Measurements from ENCODE around the gene SOCS3.
"Not testable (repeated sequence)": the region's sequence is repeated elsewhere in the genome, so short reads cannot be mapped to it uniquely, and the experiment has no call there.

Gene SOCS3

DNA sequence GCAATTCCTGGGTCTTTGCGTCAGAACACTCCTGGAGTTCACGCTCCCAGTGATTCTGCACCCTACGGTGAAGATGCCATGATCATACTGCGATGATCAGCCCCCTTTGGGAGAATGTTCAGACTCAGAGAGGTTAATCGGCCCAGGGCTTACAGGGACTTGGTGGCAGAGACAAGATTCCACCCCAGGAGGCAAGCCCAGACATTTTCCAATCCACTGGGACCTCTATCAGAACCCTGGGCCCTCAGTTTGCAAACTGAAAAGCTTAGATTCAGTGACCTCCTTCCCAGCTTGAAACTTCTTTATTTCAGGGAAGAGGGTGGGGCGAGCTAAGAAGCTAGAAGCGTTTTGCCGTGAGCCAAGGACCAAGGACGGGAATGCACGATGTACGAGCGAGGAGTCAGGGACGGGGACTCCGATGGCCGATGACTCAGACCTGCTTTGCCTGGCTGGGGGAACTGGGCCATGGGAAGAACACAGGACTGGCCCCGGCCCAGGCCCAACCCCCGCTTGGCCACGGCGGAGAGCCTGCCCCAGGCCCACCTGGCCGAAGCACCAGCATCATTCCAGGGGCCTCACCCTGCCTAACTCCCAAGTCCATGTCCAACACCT, 34.7 kb downstream of the SOCS3 start:
- DNase-seq = no peak

DNA sequence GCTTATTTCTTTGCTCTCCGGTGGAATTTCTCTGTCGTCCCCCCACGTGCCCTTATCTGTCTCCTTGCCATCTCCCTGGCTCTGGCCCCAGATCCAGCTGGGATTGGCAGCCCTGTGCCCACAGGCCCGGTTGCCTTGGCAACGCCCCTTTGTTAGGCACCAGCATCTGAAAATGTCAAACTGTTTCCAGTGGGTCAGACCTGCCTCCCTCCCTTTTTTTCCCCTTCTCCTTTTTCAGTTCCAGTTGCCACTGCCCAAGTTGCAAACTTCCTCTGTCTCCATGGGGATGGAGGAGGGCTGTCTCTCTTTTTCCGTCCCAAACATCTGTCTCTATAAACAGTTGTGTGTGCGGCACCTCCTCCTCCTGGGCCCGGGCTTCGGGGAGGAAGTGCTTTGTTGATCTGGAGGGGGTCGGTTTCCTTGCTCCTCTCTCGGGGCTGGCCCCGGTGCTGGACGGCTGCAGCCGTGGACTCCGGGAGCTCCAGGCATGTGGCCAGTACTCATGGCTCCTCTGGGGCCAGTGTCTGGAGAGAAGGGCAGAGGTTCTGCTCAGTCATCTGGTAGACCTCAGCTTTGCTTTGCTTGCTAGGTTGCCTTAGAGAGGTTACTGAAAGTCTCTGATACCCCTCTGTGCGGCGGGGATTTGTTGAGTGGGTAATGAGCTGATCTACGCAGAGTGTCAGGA, 35.3 kb downstream of the SOCS3 start:
- DNase-seq = peak; percentile 64

DNA sequence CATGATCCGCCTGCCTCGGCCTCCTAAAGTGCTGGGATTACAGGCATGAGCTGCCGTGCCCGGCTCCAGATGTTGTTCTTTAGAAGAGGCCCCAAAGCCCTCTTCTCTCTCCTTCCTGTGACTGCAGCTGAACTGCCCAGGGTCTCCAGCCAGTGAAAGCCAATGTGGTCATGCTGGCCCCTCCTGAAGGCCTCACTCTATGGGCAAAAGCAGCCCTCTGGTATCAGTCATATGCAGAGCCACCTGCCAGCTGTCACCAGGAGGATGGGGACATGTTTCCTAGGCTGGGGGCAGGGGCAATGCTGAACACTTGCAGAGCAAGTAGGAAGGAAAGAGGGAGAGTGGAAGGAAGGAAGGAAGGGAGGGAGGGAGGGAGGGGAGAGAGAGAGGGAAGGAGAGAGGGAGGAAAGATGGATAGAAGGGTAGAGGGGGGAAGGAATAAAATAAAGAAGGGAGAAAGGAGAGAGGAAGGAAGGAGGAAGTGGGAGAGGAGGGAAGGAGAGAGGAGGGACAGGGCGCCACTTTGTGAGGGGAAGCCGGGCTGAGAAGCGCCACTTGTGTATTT, 36.0 kb downstream of the SOCS3 start:
- no peak for DNase-seq

DNA sequence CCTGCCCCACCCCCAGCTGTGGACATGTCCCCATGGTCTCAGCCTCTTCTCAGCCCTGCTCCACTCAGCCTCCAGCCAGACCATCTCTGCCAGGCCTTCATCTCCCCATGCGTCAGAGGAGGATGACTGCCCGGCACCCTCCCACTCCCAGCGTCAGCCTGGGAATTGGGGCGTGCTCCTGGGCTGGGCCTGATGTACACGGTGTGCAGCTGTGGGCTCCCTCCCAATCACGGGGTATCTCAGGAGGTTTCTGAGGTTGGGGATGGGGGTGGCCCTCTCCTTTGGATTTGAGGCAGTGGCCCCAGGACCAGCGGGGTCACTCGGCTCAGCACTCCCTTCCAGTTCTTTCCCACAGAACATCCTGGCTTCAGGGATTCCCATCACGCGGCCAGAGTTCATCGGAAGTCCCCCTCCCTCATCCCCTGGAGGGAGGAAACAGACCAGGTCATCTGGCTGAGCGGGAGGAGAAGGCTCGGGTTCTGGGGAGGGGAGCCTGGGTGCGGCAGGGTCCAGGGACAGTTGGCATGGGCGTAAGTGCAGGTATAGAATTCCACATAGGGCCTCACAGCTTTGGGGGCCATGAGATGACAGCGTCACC, 36.9 kb downstream of the SOCS3 start:
- DNase-seq = no peak

DNA sequence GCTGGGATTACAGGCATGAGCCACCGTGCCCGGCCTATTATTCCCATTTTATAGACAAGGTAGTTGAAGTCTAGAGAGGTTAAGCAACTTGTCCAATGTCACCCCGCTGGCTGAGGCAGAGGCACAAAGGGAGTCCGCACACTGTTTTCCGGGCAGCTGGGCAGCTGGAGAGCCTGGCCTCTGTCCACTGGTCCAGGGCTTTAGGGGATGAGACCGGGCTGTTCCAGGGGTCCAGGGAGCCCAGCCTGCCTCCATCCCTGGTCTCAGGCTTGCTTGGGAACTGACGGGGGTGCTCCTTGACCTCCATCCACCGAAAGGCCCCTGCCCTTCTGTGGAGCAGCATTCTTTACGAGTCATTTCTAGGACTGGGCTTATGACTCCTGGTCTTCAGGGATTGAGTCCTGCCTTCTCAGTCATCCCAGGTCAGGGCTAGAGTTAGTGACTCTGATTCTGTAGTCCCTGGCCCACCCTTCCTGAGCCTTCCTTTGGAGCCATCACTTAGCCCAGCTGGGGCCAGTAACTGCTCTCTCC, 37.5 kb downstream of the SOCS3 start:
- DNase-seq = no peak

DNA sequence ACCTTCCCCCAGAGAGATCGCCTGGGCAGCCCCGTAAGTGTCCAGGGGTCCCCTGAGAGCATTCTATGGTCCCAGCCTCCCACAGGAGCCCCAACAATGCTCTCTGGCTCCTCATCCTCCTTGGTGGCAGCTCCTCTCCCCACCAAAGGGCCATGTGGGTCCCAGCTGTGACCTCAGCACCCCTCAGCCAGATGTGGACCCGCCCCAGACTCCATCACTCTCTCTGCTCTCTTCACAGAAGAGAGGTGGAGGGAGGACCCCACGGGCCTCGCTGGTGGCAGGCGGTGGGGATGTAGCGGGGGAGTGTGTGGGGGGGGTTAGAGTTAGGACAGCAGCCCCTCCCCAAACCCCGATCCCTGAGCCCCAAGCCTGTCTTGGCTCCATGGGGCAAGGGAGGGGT, 41.0 kb downstream of the SOCS3 start:
- no peak for DNase-seq

DNA sequence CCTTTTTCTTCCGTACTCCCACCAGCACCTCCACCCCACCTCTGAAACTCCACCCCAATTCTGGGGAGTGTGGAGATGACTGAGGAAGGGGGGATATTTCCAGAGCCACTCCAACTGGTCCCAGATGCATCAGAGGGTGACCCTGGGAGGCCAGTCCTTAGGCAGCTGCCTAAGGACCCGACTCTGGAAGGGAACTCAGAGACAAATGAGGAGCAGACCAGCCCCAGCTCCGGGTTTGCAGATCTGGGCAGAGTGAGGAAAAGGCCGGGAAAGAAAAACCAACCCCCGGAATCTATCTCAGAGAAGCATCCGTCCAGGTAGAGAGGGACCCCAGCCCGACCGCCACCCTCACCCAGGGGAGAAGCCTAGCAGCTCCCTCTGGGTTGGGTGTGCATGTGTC, 41.5 kb downstream of the SOCS3 start:
- no peak for DNase-seq

DNA sequence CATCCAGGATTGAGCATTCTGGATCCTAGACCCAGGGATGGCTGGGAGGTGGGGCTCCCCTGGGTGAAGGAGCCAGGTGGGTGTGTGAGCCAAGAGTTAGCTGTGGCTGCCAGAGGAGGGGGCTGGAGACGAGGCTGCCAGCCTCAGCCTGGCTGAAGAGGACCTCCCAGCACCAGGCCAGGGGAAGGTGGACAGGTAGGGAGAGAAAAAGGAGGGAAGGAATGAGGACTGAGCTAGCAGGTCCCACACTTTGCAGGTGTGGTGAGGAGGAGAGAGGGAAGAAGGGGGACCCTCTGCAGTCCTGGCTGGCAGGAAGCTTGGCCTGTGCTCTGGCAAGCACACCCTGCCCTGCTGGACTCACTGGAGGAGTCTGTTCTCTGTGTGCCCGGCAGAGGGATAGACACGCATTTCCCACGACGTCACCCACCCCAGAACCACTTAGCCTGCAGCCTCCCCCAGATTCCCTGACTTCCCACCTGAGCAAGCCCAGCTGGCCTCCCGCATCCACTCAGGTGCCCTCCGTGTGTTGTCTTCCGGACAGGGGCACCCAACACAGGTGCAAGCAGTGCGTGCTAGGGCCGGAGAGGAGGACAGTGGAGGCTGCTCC, 42.0 kb downstream of the SOCS3 start:
- DNase-seq = no peak

DNA sequence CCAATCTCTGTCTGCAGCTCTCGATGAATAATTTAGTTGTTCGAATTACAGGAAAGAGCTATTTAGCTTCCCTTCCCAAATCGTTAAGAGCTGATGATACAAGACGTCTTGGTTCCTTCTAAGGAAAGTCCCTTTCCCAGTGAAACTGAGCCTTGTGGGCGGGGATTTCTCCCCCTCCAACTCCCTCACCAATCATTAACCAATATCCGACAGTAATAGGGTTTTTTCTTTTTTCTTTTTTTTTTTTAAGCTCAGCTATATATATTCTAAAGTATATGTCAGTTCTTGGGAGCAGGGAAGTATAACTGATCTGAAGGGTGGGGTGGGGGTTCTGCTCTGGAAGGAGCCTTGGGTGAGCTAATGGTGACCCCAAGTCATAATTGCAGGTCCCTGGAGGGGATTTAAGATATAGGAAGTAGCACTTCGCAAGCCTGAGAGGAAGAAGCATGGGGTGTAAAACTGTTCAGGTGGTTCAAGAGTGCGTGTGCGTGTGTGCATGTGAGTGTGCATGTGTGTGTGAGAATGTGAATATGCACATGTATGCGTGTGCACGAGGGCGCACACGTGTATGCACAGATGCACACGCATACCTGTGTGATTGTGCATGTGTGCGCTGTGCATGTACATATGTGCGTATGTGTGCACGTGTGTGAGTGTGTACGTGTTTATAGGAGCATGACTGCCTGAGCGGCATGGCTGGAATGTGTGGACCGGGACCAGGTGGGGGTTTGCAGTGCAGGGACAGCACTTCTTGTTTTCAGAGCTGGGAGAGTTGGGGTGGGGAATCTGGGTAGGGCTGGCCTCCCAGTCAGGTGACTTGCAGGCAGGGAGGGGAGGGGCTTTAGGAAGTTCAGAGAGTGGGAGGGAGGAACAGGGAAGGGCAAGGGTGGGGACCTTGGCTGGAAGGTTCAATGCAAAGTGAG, 42.7 kb downstream of the SOCS3 start:
- peak; percentile 35 for DNase-seq

DNA sequence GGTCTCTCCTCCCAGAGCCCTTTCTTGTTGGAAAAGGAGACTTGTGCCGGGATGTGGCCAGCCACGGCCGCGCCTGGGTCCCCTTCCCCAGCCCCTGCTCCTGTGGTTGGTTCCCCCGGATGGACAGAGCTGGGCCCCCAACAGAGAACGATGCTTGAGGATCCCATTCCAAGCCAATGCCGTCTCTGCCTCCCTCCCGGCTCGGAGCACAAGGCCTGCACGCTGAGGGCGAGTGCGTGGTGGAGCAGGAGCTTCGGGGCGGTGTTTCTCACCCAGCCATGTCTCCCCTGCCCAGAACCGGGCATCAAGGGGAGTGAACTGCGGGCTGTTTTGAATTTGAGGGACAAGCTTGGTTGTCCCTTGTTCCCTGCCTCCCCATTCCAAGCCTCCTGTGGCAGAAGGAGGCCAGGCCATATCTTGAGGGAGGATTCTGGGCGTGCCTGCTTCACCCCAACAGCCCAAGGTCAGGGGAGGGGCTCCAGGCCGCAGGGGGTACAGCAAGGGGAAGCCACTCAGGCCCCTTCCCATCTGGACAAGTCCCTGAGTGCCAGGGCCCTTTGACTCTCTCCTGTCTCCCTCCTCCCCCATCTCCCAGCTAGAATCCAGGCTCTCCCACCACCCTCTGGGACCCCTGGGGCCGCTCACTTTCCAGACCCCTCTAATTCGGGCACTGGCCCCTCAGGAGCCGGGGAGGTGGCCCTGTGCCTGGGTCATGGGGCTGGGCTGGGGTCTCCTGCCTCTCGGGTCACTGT, 43.6 kb downstream of the SOCS3 start:
- DNase-seq = no peak

DNA sequence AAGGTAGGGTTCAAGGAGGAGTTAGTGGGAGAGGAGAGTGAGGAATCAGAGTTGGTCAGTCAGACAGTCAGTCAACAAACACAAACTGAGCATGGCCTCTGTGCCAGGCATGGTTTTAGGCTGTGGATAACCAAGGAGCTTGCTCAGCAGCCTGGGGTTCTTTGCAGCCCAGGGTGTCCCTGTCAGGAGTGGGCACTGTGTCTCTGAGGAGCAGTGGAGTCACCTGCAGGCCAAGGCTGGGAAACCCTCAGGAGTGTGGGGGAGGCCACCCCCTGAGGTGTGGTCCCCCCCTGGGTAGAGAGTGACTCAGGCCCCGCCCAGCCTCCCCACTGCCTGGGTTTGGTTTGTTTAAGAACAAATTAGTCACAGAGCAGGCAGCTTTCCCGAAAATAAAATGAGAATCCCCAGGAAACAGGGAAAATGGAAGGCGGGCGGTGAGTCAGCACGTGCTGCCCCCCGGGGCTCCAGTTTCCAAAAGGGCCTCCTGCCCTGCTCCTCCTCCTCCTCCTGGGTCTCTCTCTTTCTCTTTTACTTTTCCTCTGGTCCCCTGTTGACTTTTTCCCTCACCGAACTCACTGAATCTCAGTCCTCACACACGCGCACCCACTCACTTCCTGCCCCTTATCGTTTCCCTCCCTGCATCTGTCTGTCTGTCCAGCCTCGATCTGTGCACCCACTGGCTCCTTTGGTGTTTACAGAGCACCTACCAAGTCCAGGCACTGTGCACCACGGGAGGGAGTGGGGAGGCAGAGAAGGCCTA, 44.3 kb downstream of the SOCS3 start:
- DNase-seq = peak; percentile 43

DNA sequence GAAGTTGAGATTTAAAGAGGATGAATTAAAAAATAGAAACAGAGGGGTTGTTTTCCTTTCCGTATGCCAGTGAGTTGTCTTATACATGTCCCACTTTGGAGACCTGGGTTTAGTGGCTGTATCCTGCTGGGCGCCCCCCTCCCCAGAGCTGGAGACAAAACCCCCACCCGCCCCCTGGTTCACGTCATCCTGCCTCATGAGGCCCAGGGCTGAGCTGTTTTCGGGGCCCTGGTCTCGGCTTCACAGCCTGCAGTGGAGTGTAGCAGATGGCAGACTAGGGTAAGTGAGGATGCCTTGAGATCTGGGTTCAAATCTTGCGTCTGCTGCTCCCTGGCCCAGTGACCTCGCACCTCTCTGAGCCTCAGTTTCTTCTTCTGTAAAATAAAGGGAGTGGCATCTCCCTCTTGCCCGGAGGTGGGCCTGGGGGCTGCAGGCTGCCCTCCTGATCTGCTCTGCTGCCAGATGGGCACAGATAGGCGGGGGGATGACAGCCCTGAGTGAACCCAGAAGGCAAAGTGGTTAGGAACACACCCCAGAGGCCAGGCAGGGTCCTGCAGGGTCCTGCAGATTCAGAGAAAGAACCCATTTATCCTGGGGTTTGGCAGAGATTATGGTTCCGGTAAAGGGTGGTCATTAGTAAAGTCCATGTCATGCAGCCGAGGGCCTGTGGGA, 45.1 kb downstream of the SOCS3 start:
- DNase-seq = no peak

DNA sequence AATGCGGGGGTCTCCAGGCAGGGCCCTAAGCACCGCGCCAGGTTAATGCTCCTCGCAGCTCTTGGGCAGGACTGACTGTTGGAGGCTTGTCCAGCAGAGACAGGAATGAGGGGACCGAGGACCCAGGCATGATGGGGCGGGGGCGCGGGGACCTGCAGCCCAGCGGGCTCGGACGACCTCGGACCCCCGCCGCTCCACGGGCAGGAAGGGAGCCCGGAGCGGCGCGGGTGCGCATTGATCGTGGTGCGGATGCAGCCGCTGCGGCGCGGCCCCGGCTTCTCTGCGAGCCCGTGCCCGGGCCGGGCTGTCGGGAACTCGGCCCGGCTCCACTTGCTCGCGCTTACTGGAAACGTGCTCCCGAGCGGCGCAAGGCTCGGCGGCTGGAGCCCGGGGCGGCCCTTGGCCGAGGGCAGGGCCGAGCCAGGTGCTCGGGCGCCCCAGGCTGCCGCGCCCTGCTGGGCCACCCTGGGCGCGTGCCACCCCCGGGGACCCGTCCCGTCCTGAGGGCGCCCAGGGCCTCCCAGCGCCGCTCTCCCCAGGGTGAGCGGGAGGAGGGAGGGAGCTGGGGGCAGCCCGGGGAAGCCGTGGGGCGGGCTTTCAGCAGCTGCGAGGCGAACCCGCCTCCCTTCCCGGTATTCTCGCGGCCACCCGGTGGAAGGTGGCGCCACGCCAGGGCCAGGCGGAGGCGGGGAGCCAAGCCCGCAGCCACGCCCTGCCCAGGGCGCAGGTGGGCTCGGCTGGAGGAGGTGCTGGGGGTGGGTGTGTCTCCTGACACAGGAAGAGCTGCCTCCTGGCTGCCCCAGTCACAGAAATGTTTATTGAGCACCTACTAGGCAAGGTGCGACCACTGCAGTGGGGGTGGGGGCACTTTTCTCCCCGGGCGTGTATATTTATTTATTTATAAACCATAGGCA, 45.9 kb downstream of the SOCS3 start:
- DNase-seq = peak; percentile 97

DNA sequence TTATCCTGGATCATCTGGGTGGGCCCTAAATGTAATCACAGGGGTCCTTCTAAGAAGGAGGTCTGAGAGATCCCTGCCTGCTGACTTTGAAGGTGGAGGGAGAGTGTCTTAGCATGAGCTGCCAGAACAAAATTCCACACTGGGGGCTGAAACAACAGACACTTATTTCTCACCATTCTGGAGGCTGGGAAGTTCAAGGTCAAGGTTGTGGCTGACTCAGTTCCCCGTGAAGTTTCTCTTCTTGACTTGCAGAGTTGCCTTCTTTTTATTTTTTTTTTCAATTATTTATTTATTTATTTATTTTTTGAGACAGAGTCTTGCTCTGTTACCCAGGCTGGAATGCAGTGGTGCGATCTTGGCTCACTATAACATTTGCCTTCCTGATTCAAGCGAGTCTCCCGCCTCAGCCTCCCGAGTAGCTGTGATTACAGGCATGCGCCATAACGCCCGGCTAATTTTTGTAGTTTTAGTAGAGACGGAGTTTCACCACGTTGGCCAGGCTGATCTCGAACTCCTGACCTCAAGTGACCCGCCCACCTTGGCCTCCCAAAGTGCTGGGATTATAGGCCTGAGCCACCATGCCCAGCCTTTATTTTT, 50.1 kb downstream of the SOCS3 start:
- not testable (repeated sequence) for DNase-seq

DNA sequence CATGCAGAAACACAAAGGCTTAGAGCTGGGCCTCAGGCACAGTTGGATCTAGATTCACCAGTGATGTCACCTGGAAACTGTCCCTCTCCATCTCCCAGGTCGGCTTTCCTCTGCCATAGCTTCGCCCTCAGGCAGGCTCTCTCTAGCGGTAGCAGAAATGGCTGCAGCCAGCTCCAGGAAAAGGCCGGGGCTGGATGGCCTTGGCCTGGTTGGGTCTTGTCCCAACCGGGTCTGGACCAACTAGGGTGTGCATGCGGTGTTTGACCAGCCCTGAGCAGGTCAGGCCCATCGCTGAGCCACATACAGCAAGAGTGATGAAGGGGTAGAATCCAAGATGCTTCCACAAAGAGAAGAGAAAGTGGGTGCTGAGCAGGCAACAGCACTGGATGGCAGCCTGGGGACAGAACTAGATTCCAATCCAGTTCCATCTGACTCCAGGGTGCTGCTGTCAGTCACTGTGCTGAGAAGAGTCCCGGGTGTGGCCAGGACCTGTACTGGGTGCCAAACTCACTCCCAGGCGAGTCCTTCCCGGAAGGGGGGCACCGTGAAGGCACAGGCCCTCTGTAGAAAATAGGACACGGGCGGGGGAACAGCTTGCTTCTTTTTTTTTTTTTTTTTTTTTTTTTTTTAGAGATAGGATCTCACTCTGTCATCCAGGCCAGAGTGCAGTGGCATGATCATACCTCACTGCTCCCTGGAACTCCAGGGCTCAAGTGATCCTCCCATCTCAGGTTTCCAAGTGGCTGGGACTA, 51.8 kb downstream of the SOCS3 start:
- no peak for DNase-seq

DNA sequence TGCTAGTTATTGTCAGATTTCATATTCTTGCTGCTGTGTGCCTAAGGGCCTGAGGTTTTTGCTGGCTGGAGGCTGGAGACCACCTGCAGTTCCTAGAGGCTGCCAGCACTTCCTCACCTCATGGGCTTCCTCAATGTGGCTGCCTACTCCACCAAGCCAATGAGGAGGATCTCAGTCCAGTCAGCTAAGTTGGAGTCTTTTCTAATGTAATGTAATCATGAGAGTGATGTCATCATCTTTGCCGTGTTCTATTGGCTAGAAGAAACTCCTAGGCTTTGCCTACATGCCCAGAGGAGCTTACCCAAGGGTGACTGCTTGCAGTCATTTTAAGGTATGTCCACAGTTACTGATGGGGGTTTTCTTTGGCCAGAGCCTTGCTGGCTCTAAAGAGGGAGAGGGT, 53.0 kb downstream of the SOCS3 start:
- DNase-seq = no peak

Measured in DMS53 (cell line).